ENCODE results near the gene GMEB2. TPM values are rescaled to one million over a fixed set of nuclear protein-coding genes. Genes with fewer than 3 reads are reported as not detected.

The GMEB2 gene
- total RNA-seq (2022; extraction: Qiagen RNA extraction) = 9.7 to 10.6 TPM (median 10.2 TPM) in 5 replicates

GRCh38 chr20:63626424-63627128, at the start of gene GMEB2:
Gene GMEB2 (minus strand): TSS chr20:63627101. CDS start chr20:63619397, 7,704 bp downstream.

GRCh38 chr20:63657937-63658748, 31.2 kb upstream of the GMEB2 start, which contains the start of gene RTEL1:
Gene RTEL1 (plus strand): TSS chr20:63658312. CDS start chr20:63659403, 1,091 bp downstream.

GRCh38 chr20:63653041-63653973, 26.4 kb upstream of the GMEB2 start, which contains the start of gene STMN3:
Gene STMN3 (minus strand): TSS chr20:63653424. CDS start chr20:63653345, 79 bp downstream.

GRCh38 chr20:63574156-63574828, 52.6 kb downstream of the GMEB2 start, which contains the start of gene HELZ2:
Gene HELZ2 (minus strand): TSS chr20:63574239. CDS start chr20:63572385, 1,854 bp downstream.

GRCh38 chr20:63553933-63554290, 73.0 kb downstream of the GMEB2 start, which contains the start of gene FNDC11:
Gene FNDC11 (plus strand): TSS chr20:63554159. CDS start chr20:63555664, 1,505 bp downstream.

GRCh38 chr20:63547725-63548480, 79.0 kb downstream of the GMEB2 start, which contains the start of gene SRMS:
Gene SRMS (minus strand): TSS chr20:63547749. CDS start chr20:63547463, 286 bp downstream.

Other genes starting within 250 kb of the GMEB2 start
- gene KCNQ2, start 154.4 kb downstream of the GMEB2 start, total RNA-seq (2022; extraction: Qiagen RNA extraction) = 0.16 to 0.62 TPM (median 0.46 TPM) in 5 replicates
- 142 to 176 TPM (median 148 TPM) in 5 replicates for gene EEF1A2, start 128.0 kb downstream of the GMEB2 start, total RNA-seq (2022; extraction: Qiagen RNA extraction)
- gene PPDPF, start 106.3 kb downstream of the GMEB2 start, total RNA-seq (2022; extraction: Qiagen RNA extraction) = 234 to 352 TPM (median 331 TPM) in 5 replicates
- gene PTK6, start 89.7 kb downstream of the GMEB2 start, total RNA-seq (2022; extraction: Qiagen RNA extraction) = 2.7 to 3.6 TPM (median 2.9 TPM) in 5 replicates
- gene SRMS, start 79.4 kb downstream of the GMEB2 start, total RNA-seq (2022; extraction: Qiagen RNA extraction) = 0.11 to 0.15 TPM (median 0.13 TPM) in 5 replicates
- 0.16 to 0.41 TPM (median 0.20 TPM) in 5 replicates for gene FNDC11, start 72.9 kb downstream of the GMEB2 start, total RNA-seq (2022; extraction: Qiagen RNA extraction)
- 24.2 to 33.4 TPM (median 27.2 TPM) in 5 replicates for gene HELZ2, start 52.9 kb downstream of the GMEB2 start, total RNA-seq (2022; extraction: Qiagen RNA extraction)
- 8.6 to 11.3 TPM (median 9.5 TPM) in 5 replicates for gene STMN3, start 26.3 kb upstream of the GMEB2 start, total RNA-seq (2022; extraction: Qiagen RNA extraction)
- gene RTEL1, start 31.2 kb upstream of the GMEB2 start, total RNA-seq (2022; extraction: Qiagen RNA extraction) = 4.7 to 7.2 TPM (median 6.8 TPM) in 5 replicates
- 0.28 to 0.97 TPM (median 0.77 TPM) in 5 replicates for gene TNFRSF6B, start 69.6 kb upstream of the GMEB2 start, total RNA-seq (2022; extraction: Qiagen RNA extraction)
- 33.9 to 39.1 TPM (median 38.0 TPM) in 5 replicates for gene ARFRP1, start 80.9 kb upstream of the GMEB2 start, total RNA-seq (2022; extraction: Qiagen RNA extraction)
- gene ZGPAT, start 80.9 kb upstream of the GMEB2 start, total RNA-seq (2022; extraction: Qiagen RNA extraction) = 25.1 to 27.5 TPM (median 27.0 TPM) in 5 replicates
- gene LIME1, start 109.6 kb upstream of the GMEB2 start, total RNA-seq (2022; extraction: Qiagen RNA extraction) = 5.0 to 9.8 TPM (median 8.9 TPM) in 5 replicates
- 59.0 to 100 TPM (median 93.0 TPM) in 5 replicates for gene SLC2A4RG, start 112.7 kb upstream of the GMEB2 start, total RNA-seq (2022; extraction: Qiagen RNA extraction)
- 0.71 to 1.0 TPM (median 0.81 TPM) in 5 replicates for gene ZBTB46, start 204.2 kb upstream of the GMEB2 start, total RNA-seq (2022; extraction: Qiagen RNA extraction)
- 0.08 to 0.13 TPM in 2 of 5 replicates, not detected in the others for gene ABHD16B, start 234.4 kb upstream of the GMEB2 start, total RNA-seq (2022; extraction: Qiagen RNA extraction)
- gene TPD52L2, start 238.2 kb upstream of the GMEB2 start, total RNA-seq (2022; extraction: Qiagen RNA extraction) = 131 to 146 TPM (median 133 TPM) in 5 replicates

Measured in A549 treated with Hydrocortisone at 1 μM for 4 hours (cell line).